Stimulated activated naive CD8-positive, alpha-beta T cell treated with anti-CD3 and anti-CD28 coated beads, Interleukin-15, amount 100 ng/mL, for 72 hours (primary cell): Measurements from ENCODE around the gene FMNL2.
"Not testable (repeated sequence)": the region's sequence is repeated elsewhere in the genome, so short reads cannot be mapped to it uniquely, and the experiment has no call there.

Experiments used
- ATAC-seq: fragments of 150-1000 bp; cut with Tn5 transposase; 2 replicates; pipeline ENCODE4 v1.10.0; 2021; ENCODE audit warnings: mild to moderate bottlenecking, moderate library complexity
- DNase-seq, 2 donors: peaks; one replicate each; pipeline ENCODE4 v3.0.0; 2021 to 2022
- H3K27ac Mint-ChIP-seq, 2 donors: one replicate each; pipeline ENCODE4 v1.8.0; 2022; ENCODE audit warnings: mild to moderate bottlenecking in 2 of 2, mixed read lengths in 2 of 2, moderate library complexity in 2 of 2
- H3K27me3 Mint-ChIP-seq: one replicate; pipeline ENCODE4 v1.8.0; 2022; ENCODE audit warnings: mixed read lengths
- H3K4me1 Mint-ChIP-seq: one replicate; pipeline ENCODE4 v1.8.0; 2022; ENCODE audit warnings: mild to moderate bottlenecking, mixed read lengths
- H3K4me3 Mint-ChIP-seq, 2 donors: one replicate each; pipeline ENCODE4 v1.8.0; 2022; ENCODE audit warnings: mild to moderate bottlenecking in 2 of 2, mixed read lengths in 2 of 2, moderate library complexity in 1 of 2
- H3K9me3 Mint-ChIP-seq, 2 donors: one replicate each; pipeline ENCODE4 v1.8.0; 2022; ENCODE audit warnings: mixed read lengths in 2 of 2

The FMNL2 gene

DNA sequence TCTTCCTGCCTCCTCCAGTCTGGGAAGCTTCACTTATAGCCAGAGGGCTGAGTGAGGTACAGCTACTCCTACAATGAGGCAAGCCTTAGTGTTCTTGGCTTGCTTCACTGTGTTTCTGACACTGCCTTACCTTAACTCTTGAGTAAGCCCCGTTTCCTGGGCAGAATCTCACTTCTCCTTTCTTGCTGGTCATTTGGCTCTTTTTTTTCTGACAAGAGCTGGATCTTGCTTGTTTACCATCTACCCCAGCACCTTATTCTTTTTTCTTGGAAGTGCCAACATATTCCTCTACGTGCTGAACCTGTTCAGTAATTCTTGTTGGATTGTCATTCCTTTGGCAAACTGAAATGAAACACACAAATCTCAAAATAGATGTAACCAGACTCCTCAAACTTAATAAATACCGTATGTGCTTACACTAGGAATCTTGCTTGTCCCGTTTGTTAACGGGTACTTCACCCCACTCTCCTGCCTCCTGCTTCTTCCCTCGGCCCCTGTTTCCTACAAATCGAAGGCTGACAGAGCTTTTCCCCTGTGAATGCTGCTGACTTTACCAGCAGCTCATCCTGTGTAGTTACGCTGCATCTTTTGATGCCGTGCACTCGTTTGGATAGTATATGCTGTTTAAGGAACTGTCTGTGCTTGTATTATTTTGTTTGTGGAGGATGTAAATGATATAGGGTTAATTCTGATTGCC, 132.2 kb downstream of the FMNL2 start:
- H3K4me3 Mint-ChIP-seq = no peak overlapping the region
- H3K9me3 Mint-ChIP-seq = no peaks in the 10 kb centered on the region
- DNase-seq (no peak), ATAC-seq (no peak)
- peaks cover 20% of the 10 kb centered on the region for H3K27me3 Mint-ChIP-seq
- H3K27ac Mint-ChIP-seq = no peak overlapping the region
- peaks cover 8% of the 10 kb centered on the region for H3K4me1 Mint-ChIP-seq

DNA sequence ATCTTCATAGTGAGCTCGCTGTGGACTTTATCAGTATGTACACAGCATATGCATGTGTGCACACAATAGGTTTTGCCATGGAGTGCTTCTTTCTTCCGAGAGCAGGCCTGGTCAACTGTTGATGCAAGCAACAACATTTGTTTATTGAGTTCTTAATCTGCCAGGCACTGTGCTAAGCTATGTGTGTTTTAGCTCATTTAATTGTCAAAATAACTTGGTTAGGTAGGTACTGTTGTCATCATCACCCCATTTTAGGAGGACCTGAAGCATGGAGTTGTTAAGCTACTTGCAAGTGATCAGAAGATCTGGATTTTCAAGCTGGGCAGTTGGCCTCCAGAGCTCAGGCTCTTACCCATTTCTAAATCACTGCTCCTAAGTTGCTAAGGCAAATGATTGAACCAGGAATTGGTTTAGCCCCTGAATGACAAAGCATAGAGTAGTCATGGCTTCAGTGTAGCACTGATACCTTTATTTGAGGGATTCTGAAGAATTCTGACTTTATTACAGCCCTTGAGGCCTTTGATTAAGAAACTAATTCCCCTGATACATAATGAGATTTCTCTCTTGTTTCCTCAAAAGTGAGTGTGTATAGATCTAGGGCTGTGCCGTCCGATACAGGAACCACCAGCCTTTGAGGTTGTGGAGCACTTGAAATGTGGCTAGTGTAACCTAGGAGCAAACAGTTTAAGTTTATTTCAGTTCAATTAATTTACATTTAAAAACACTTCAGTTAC, 132.9 kb downstream of the FMNL2 start:
- ATAC-seq (no peak), DNase-seq (no peak)
- no peak overlapping the region for H3K4me3 Mint-ChIP-seq
- H3K9me3 Mint-ChIP-seq = no peaks in the 10 kb centered on the region
- H3K27me3 Mint-ChIP-seq = peaks cover 20% of the 10 kb centered on the region
- peaks cover 8% of the 10 kb centered on the region for H3K4me1 Mint-ChIP-seq
- H3K27ac Mint-ChIP-seq = no peak overlapping the region

DNA sequence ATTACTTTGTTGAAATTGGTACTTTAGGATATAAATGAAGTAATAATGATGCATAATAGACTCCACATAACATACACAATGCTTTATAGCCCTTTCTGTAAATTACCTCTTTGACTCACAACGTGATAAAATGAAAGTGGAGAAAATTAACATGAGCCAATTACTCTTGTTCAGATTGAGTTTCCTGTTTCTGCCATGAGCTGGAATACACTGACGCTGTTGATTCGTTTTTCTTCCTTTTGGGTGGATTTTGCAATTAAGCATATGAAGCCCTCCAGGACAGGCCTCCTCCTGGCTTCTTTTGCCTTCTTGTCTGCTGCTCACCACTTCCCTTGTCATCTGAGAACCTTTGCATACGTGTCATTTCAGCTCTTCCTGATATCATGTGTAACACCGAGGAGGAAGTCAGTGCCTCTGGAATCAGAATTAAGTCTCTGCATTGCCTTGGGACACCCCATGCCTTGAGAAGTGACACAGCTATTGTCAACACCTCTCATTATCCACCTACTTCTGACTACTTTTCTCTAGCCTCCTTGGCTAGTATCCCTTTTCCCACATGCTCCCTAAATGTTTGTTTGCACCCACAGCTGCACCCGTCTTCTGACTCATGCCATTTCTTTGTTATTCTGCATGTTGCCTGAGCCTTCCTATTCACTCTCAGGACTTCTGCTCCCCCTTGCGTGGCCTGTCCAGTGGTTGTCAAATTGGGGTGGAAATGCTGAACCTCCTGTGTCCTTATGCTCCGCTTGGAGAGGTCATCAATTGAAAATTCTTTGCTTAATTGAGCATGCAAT, 134.1 kb downstream of the FMNL2 start:
- H3K9me3 Mint-ChIP-seq = no peaks in the 10 kb centered on the region
- ATAC-seq = no peak
- no peak for DNase-seq
- peaks cover 8% of the 10 kb centered on the region for H3K4me1 Mint-ChIP-seq
- peak overlapping the region; percentile 11 to 19 for H3K4me3 Mint-ChIP-seq
- H3K27ac Mint-ChIP-seq = peak overlapping the region in 1 of 2 donors; percentile 2
- peaks cover 20% of the 10 kb centered on the region for H3K27me3 Mint-ChIP-seq

DNA sequence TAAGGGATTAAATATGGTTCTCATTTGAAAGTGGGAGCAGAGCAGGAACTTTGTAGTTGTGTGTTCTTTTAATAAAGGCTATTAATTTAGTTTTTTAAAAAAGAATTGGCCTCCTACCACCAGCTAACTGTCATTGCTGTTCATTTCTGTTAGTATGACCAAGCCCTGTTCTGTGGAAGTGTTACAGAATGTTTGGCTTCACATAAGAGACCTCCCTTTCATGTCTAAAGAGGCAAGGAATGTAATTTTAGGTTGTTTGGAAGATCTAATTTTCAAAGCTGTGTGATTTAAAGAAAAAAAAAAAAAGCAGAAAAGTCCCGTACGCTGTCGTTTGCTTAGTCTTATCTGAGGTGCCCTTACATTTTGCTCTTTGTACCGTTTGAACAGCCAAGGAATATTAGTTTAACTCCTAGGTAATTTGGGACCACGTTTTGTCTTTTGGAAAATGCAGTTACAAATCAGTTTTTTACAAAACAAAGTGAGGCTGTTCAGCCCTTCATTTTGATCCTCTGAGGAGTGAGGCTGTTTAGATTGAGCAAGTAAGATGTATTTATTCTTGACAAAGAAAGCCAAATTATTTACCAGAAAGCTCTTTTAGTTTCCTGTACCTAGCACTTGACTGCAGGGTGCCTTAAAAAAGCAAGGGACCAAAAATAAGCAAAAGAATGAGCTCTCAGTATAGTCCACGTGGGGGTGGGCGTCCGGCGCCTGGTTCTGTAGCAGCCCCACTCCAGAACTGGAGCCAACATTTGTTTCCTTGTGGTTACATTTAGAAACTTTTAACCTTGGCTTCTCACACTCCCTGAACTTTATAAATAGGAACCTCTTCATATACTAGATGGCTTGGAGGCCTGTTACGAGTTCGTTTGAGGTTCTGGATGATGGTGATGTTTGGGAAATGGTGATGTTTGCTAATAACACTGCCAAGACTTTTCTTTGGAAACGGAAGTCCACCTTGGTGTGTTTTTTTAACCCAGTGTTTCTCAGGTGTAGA, 136.2 kb downstream of the FMNL2 start:
- Mint-ChIP-seq H3K4me3 (no peak overlapping the region), H3K4me1 (peaks cover 8% of the 10 kb centered on the region), H3K9me3 (no peaks in the 10 kb centered on the region), H3K27ac (no peak overlapping the region), H3K27me3 (peaks cover 11% of the 10 kb centered on the region)
- DNase-seq (no peak), ATAC-seq (no peak)

DNA sequence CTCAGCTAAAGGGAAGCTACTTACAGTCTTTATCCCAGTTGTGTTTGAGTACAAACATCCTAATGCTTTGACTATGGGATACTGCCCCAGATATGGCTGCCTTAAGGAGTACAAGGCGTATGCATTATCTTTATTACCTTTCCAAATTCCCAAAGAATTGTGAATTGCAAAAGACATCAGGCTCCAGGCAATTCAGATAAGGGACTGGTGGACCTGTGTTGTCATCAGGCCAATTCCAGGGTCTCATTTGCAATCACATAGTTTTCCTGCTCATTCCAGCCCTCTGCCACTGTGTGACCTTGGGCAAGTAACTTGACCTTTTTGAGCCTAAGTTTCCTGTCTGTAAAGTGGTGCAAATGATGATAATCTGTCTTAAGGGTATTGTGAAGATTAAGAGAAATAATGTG, 137.5 kb downstream of the FMNL2 start:
- Mint-ChIP-seq H3K27ac (no peak overlapping the region), H3K4me3 (no peak overlapping the region), H3K9me3 (no peaks in the 10 kb centered on the region), H3K27me3 (peaks cover 2% of the 10 kb centered on the region), H3K4me1 (peaks cover 8% of the 10 kb centered on the region)
- no peak for ATAC-seq
- DNase-seq = no peak

DNA sequence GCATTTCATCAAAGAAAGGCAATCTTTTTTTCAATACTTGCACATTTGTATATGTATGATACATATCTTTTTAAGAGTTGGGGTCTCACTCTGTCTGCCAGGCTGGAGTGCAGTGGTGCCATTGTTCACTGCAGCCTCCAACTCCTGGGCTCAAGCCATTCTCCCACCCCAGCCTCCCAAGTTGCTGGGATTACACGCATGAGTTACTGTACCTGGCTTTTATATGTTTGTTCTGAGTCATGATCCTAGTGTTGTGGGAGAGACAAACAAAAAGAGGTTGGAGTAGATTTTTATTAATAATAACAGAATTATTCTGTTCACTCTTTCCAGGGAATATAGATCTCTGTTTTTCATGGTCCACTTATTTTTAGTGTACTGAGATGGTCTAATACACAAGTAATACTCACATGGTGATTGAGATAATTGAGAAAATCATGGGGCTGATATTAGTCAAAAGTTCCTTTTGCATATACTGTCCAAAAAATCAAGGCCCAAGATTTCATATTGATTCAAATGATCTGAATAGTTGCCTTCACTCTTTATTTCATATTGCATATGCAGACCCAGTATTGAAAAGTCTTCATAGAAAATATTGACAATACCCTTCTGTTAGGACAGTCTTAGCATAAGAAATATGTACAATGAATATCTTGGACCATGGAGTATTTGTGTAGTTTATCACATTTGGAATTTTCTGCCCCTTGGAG, 138.3 kb downstream of the FMNL2 start:
- Mint-ChIP-seq H3K27ac (no peak overlapping the region), H3K27me3 (no peaks in the 10 kb centered on the region), H3K4me3 (no peak overlapping the region), H3K4me1 (peaks cover 8% of the 10 kb centered on the region), H3K9me3 (no peaks in the 10 kb centered on the region)
- DNase-seq (no peak), ATAC-seq (no peak)

DNA sequence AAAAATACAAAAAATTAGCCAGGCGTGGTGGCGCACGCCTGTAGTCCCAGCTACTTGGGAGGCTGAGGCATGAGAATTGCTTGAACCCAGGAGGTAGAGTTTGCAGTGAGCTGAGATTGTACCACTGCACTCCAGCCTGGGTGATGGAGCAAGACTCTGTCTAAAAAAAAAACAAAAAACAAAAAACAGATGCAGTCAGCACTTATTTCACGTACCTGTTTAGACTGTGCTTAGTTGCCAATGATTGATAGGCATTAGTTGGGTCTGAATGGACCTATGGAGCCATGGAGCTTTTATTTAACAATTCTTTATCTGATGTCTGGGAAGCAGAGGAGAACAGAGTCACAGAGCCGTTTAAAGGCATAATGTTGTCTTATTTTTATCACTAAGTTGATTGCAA, 139.5 kb downstream of the FMNL2 start:
- not testable (repeated sequence) for H3K4me1 Mint-ChIP-seq, ATAC-seq, H3K4me3 Mint-ChIP-seq, H3K9me3 Mint-ChIP-seq, DNase-seq, H3K27me3 Mint-ChIP-seq
- H3K27ac Mint-ChIP-seq = peak overlapping the region in 1 of 2 donors; percentile 37

DNA sequence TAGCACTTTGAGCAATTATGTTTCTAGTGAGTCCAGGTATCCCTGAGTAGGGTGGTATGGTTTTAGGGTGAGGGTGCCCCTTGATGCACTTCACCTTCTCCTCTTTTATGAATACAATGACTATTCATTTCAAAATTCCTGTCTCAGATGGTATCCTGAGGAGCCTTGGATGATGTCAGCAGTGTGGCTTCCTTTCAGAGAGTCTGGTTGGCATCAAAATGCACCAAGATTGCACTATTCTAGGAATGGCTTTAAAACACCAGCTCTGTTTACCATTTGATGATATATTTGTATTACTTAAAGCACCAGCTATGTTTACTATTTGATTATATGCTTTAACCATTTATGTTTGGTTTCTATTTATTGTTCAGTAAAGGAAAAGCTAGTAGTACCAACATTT, 141.0 kb downstream of the FMNL2 start:
- no peaks in the 10 kb centered on the region for H3K4me1 Mint-ChIP-seq
- H3K4me3 Mint-ChIP-seq = no peak overlapping the region
- H3K27ac Mint-ChIP-seq = no peak overlapping the region
- no peak for ATAC-seq
- DNase-seq = no peak
- H3K27me3 Mint-ChIP-seq = no peaks in the 10 kb centered on the region
- H3K9me3 Mint-ChIP-seq = no peaks in the 10 kb centered on the region

DNA sequence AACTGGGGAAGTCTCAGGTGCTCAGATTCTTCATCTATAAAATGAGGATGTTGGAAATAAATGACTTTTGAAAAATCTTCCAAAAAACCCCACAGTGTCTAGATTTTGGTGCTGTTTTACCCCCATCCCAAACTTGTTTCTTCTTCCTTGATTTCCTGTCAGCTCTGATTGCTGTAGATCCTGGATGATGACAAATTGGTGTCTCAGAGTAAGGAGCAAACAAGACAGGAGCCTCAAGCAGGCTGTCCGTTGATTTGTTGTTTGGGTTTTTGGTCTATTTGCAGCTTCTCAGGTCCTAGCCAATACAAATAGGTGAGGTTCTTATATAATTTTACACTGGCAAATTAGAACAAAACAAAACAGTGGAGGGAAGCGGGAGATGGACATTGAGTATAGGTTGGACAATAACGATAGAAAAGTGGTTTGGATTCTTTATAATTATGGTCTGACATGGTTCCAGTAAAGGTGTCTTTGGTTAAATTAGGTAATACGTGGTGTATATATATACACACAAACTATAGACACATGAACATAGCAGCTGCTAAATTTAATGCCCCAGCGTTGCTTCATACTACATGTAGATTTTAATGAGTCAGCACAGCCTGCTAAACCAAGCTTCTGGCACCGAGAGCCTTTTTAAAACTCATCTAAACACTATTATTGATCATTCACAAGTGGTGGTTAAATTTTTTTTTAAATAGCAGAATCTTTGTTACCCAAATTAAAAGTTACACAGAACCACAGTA, 142.5 kb downstream of the FMNL2 start:
- H3K4me3 Mint-ChIP-seq = no peak overlapping the region
- DNase-seq = no peak
- H3K27me3 Mint-ChIP-seq = no peaks in the 10 kb centered on the region
- H3K4me1 Mint-ChIP-seq = no peaks in the 10 kb centered on the region
- no peak for ATAC-seq
- no peaks in the 10 kb centered on the region for H3K9me3 Mint-ChIP-seq
- H3K27ac Mint-ChIP-seq = no peak overlapping the region

DNA sequence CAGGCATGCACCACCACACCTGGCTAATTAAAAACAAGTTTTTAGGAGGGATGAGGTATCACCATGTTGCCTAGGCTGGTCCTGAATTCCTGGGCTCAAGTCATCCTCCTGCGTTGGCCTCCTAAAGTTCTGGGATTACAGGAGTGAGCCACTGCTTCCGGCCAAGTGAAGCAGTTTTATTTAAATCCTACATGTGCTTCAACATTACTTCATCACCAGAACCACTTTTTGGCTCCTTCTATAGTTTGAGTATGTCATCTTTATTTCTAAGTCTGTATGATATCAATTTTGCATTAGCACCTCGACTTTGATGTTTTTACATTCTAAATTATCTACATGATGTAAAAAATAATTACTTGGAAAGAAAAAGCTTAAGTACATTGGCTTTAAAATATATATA, 144.3 kb downstream of the FMNL2 start:
- Mint-ChIP-seq H3K27me3 (no peaks in the 10 kb centered on the region), H3K9me3 (no peaks in the 10 kb centered on the region), H3K4me3 (no peak overlapping the region), H3K27ac (no peak overlapping the region), H3K4me1 (no peaks in the 10 kb centered on the region)
- DNase-seq = no peak
- ATAC-seq = no peak

DNA sequence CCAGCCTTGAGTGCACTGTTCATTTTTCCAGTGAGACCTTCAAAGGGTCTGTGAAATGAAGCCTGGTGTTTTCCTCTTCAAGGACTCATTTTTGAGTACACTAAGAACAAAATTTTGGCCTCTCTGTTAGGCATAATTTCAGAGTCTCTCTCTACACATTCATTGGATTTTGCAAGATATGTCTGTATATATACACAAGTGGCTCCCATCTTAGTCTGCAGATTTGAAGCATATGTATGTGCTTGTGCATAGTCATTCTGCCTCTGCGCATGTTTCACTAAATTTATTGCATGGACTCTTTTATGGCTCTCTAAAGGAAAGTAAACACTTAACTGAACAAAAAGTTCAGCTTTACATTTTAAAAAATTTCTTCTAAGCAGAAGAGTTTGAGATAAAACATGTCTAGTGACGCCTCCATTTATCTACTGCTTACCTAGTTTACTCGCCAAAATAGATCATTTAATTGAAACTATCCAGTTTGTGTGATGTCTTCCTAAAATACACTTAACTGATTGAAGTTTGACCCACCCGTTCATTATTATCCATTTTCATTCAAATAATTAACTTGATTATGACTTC, 145.9 kb downstream of the FMNL2 start:
- Mint-ChIP-seq H3K9me3 (no peaks in the 10 kb centered on the region), H3K27ac (no peak overlapping the region), H3K4me1 (no peaks in the 10 kb centered on the region), H3K4me3 (no peak overlapping the region), H3K27me3 (no peaks in the 10 kb centered on the region)
- no peak for ATAC-seq
- DNase-seq = no peak

DNA sequence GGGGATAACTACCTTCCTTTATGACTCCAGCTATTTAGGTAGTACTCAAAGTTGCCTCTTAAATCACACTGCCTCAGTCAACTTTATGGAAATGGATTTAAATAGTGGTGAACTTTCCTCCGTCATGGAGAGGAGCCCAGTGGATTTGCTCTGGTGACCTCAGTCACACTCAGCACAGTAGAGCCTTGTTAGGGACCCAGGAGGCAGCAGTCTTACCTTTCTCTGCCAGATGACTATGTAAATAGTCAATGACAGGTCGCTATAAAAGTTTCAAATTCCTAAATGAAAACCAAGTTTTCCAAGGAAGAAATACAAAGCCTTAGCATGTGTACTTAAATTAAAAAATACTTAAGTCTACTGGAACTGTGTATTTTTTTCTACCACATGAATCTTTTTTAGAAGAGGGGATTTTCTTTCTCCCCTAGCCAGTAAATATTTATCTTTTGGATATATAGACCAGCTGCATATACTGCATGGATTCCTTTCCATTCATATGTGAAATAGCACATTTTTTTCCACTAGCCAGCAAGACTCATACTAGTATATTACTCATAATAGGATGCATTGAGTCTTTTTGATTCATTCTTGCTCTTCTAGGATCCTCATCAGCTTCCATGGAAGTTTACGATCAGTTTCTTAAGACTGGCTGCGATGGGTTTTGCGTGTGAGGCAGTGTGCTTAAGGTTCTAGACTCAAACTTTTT, 147.1 kb downstream of the FMNL2 start:
- Mint-ChIP-seq H3K27ac (no peak overlapping the region), H3K9me3 (no peaks in the 10 kb centered on the region), H3K4me1 (no peaks in the 10 kb centered on the region), H3K27me3 (peaks cover 8% of the 10 kb centered on the region), H3K4me3 (no peak overlapping the region)
- DNase-seq = no peak
- no peak for ATAC-seq

DNA sequence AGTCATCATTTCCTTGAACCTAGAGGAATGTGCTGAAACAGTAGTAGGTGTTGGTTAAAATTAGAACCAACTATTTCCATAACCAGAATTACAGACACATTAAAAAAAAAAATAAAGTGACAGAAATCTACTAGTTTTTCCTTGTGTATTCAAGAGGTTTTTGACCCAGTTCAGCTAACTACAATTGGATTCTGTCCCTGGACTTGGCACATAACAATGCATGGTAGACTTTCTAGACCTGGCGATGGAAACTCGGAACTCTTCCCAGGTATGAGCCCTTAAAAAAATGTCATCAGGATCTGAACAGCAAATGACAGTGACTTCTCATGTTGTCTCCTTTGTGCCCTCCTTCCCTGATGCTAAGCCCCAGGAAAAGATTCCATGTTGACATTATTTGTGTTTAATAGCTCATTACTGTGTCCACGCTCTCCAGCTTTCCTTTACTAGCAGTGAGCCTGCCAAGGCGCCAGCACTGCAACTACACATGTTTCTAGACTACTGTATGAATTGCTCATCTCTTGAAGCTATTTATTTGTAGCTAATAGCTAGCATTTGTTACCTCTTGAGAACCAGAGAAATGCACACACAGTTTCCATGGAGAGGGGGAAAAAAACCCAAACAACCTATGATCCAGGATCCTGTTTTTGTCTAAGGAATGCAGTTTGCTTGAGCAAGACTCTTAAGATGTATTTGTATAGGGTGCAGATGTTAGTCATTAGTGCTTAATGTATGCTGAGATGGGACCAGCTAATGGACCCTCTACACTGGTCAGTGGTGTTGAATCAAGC, 148.5 kb downstream of the FMNL2 start:
- no peaks in the 10 kb centered on the region for H3K4me1 Mint-ChIP-seq
- no peaks in the 10 kb centered on the region for H3K9me3 Mint-ChIP-seq
- ATAC-seq (no peak), DNase-seq (no peak)
- H3K4me3 Mint-ChIP-seq = no peak overlapping the region
- no peak overlapping the region for H3K27ac Mint-ChIP-seq
- H3K27me3 Mint-ChIP-seq = peaks cover 8% of the 10 kb centered on the region
